Endothelial cell of umbilical vein (primary cell): Measurements from ENCODE around the gene MADCAM1. TPM values are rescaled to one million over a fixed set of nuclear protein-coding genes. Genes with fewer than 3 reads are reported as not detected.

ENCODE experiments used
- BruUV-seq: library from RNA; stranded (reverse); fragments of 400-500 nt; replicated peaks from 2 replicates; lab custom pipeline; 2021; lab: Mats Ljungman, UMichigan
- CTCF ChIA-PET: fragments of 300-600, 350-600 bp; sonication (Branson Sonifier 250); formaldehyde crosslinking; loops from one replicate; lab custom pipeline; 2021; ENCODE audit warnings: antibody characterized with exemption, inconsistent platforms; lab: Charles Lee
- POLR2A ChIA-PET: fragments of 300-600, 350-600 bp; sonication (Branson Sonifier 250); formaldehyde crosslinking; loops from one replicate; lab custom pipeline; 2021; ENCODE audit warnings: antibody characterized with exemption, inconsistent platforms; lab: Charles Lee
- DNase-seq: peaks from one replicate; pipeline ENCODE4 v3.0.0-alpha.2; 2011; ENCODE audit warnings: low read depth, low spot score
- FAIRE-seq: peaks from 2 replicates; lab custom pipeline; 2011; peaks lifted over from hg19 to GRCh38; lab: Jason Lieb, UNC
- H2AFZ ChIP-seq: 2 replicates; pipeline ENCODE4 v1.6.0; 2012; ENCODE audit warnings: low read depth, low read length, control low read depth, inconsistent platforms
- H3K27ac ChIP-seq: 2 replicates; pipeline ENCODE4 v1.5.1; 2011; ENCODE audit warnings: low read depth, mild to moderate bottlenecking, control low read depth, low read length, moderate library complexity; ENCODE audit not compliant: insufficient read depth
- H3K27me3 ChIP-seq, 2 experiments: 2 replicates each; pipeline versions ENCODE4 v1.6.0 to v1.6.1; 2011; ENCODE audit warnings: low read length in 2 of 2, mixed read lengths in 1 of 2; ENCODE audit not compliant: control insufficient read depth in 2 of 2, insufficient read depth in 2 of 2
- H3K36me3 ChIP-seq, 2 experiments: 2 replicates in 1 of 2; 3 replicates in 1 of 2; pipeline ENCODE4 v1.5.1; 2011; ENCODE audit warnings: low read length in 2 of 2, mild to moderate bottlenecking in 1 of 2, moderate library complexity in 1 of 2; ENCODE audit not compliant: control insufficient read depth in 2 of 2, insufficient read depth in 2 of 2; ENCODE audit errors: extremely low read depth in 1 of 2
- H3K4me1 ChIP-seq: 3 replicates; pipeline ENCODE4 v1.5.1; 2011; ENCODE audit warnings: mild to moderate bottlenecking, low read length; ENCODE audit not compliant: control insufficient read depth, insufficient read depth; ENCODE audit errors: extremely low read depth
- H3K4me2 ChIP-seq: 2 replicates; pipeline ENCODE4 v1.6.1; 2011; ENCODE audit warnings: low read length, control low read depth, mixed read lengths; ENCODE audit not compliant: insufficient read depth
- H3K4me3 ChIP-seq, 3 experiments: fragments of 200-600 bp in 1 of 3; sonication (generic), shearing (Covaris generic) in 1 of 3; replicated peaks in 1 of 3; 2 replicates each; pipeline ENCODE4 v1.5.1; 2011 to 2016; ENCODE audit warnings: control low read depth in 3 of 3, low read length in 3 of 3, mild to moderate bottlenecking in 2 of 3, inconsistent platforms in 1 of 3, low read depth in 1 of 3, moderate library complexity in 1 of 3; ENCODE audit not compliant: insufficient read depth in 1 of 3
- H3K79me2 ChIP-seq: 2 replicates; pipeline ENCODE4 v1.6.0; 2012; ENCODE audit warnings: low read length, inconsistent platforms; ENCODE audit not compliant: control insufficient read depth, insufficient read depth
- H3K9ac ChIP-seq: replicated peaks from 2 replicates; pipeline ENCODE3; 2011; ENCODE audit warnings: low read length, control low read depth; ENCODE audit not compliant: insufficient read depth; ENCODE audit errors: extremely low read depth
- H3K9me1 ChIP-seq: replicated peaks from 3 replicates; pipeline ENCODE4 v1.6.0; 2011; ENCODE audit warnings: mild to moderate bottlenecking, low read length; ENCODE audit not compliant: control insufficient read depth, insufficient read depth; ENCODE audit errors: extremely low read depth
- H3K9me3 ChIP-seq: replicated peaks from 2 replicates; pipeline ENCODE4 v1.5.1; 2012; ENCODE audit warnings: low read length, inconsistent platforms; ENCODE audit not compliant: control insufficient read depth, insufficient read depth
- H4K20me1 ChIP-seq: replicated peaks from 2 replicates; pipeline ENCODE3; 2011; ENCODE audit warnings: mild to moderate bottlenecking, low read length; ENCODE audit not compliant: control insufficient read depth, insufficient read depth; ENCODE audit errors: extremely low read depth
- EZH2 ChIP-seq: IDR thresholded peaks from 2 replicates; pipeline ENCODE4 v1.6.1; 2012; ENCODE audit warnings: borderline replicate concordance, low read depth, mild to moderate bottlenecking, moderate library complexity, low read length, inconsistent platforms; ENCODE audit not compliant: severe bottlenecking
- FOS ChIP-seq: IDR thresholded peaks from 2 replicates; pipeline ENCODE4 v1.6.1; 2011; ENCODE audit warnings: mild to moderate bottlenecking, low read length, moderate library complexity, borderline replicate concordance; ENCODE audit not compliant: insufficient read depth
- GATA2 ChIP-seq: IDR thresholded peaks from 2 replicates; pipeline ENCODE4 v1.7.0; 2011; ENCODE audit warnings: low read depth, mild to moderate bottlenecking, moderate library complexity, mixed read lengths, low read length; ENCODE audit not compliant: insufficient read length, insufficient read depth
- JUN ChIP-seq: IDR thresholded peaks from 2 replicates; pipeline ENCODE4 v1.6.1; 2011; ENCODE audit warnings: borderline replicate concordance, low read depth; ENCODE audit not compliant: insufficient read length, insufficient read depth
- MYC ChIP-seq: IDR thresholded peaks from one replicate; pipeline ENCODE4 v1.6.1; 2011; ENCODE audit warnings: mild to moderate bottlenecking, low read depth, low read length
- POLR2A ChIP-seq: IDR thresholded peaks from 2 replicates; pipeline ENCODE4 v1.6.1; 2012; ENCODE audit warnings: low read depth, mild to moderate bottlenecking, control low read depth, low read length
- POLR2AphosphoS5 ChIP-seq: IDR thresholded peaks from 2 replicates; pipeline ENCODE4 v1.6.1; 2012; ENCODE audit warnings: low read depth, mild to moderate bottlenecking, control low read depth, low read length, moderate library complexity; ENCODE audit not compliant: insufficient read depth
- dilution Hi-C: fragments of 300-500 bp; cut with MboI; formaldehyde crosslinking; loops from one replicate; pipeline ENCODE4 v1.15.0; 2019; ENCODE audit warnings: low sequenced_read_pairs; ENCODE audit not compliant: extremely low pct_ligation_motif_present
- intact Hi-C: fragments of 100-400 bp; cut with micrococcal nuclease; formaldehyde crosslinking; loops from one replicate; pipeline ENCODE4 v1.10.0; 2022
- polyA plus RNA-seq, 4 experiments: library from polyadenylated mRNA; depleted of rRNA in 3 of 4; stranded (reverse) in 3 of 4; unstranded in 1 of 4; fragments of >200 nt; gene quantifications; 2 replicates each; pipeline versions ENCODE4 v1.2.1 to v1.2.3, GENCODE V29; 2011 to 2012; ENCODE audit warnings: missing spikeins in 1 of 4
- total RNA-seq: library from RNA; stranded (reverse); gene quantifications from 2 replicates; pipeline ENCODE4 v1.2.3, GENCODE V29; 2021
- TF ChIP-seq, protein P1 (sequence below): IDR thresholded peaks from 2 replicates; pipeline ENCODE4 v1.6.1; 2011; ENCODE audit not compliant: insufficient read depth, insufficient read length
- TF ChIP-seq, protein P2 (sequence below), 2 donors: IDR thresholded peaks; 1 replicate in 1 of 2; 2 replicates in 1 of 2; pipeline ENCODE4 v1.5.1; 2011; ENCODE audit warnings: low read length in 2 of 2, mild to moderate bottlenecking in 2 of 2, moderate library complexity in 2 of 2, control low read depth in 1 of 2, inconsistent platforms in 1 of 2, low read depth in 1 of 2; ENCODE audit not compliant: insufficient read depth in 1 of 2; ENCODE audit errors: extremely low read depth in 1 of 2

Gene MADCAM1
- total and polyA plus RNA-seq, 2 donors (not counting 3 experiments of a cell fraction or from before 2014, with no cell fraction given) = 0.07 to 0.31 TPM

DNA sequence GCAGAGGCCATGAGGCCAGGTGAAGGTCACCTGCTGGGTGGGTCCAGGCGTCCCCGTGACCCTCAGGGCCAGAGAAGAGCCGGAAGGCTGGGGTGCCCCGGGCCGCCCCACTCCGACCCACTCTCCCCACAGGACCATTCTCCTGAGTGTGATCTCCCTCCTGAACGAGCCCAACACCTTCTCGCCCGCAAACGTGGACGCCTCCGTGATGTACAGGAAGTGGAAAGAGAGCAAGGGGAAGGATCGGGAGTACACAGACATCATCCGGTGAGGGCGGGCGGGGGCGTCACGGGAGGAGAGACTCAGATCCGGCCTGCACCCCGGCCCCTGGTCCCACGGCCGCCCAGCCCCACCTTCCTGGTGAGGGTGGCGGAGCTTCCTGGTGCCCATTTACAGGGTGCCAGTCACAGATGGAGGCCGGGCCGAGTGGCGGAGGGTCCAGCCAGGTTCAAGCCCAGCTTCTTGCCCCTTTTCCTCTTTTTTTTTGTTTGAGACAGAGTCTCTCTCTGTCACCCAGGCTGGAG lies 40.7 kb downstream of the MADCAM1 start:
- no peak overlapping the region for H3K4me3 ChIP-seq
- no peak for FAIRE-seq

More for the DNA sequence above, 40.7 kb downstream of the MADCAM1 start:
- Histone ChIP-seq H3K4me2 (no peak overlapping the region), H3K36me3 (peaks cover 5 to 42% of the 10 kb centered on the region in 2 experiments), H3K79me2 (peaks cover 43% of the 10 kb centered on the region), H3K27ac (no peak overlapping the region), H3K4me1 (peaks cover 13% of the 10 kb centered on the region), H4K20me1 (no peaks in the 10 kb centered on the region), H3K9me1 (no peaks in the 10 kb centered on the region), H3K9ac (no peak overlapping the region), H3K9me3 (no peaks in the 10 kb centered on the region), H3K27me3 (no peaks in the 10 kb centered on the region), H2AFZ (no peak overlapping the region)
- no TSS peak for BruUV-seq
- ChIA-PET POLR2A (no interaction called here), CTCF (no interaction called here)
- intact Hi-C loops = no loop called here
- dilution Hi-C loops = no loop called here
- no peak for DNase-seq
- TF ChIP-seq MYC (no peak), EZH2 (no peak), POLR2A (no peak), POLR2AphosphoS5 (no peak), FOS (no peak), GATA2 (no peak), JUN (no peak)
- TF ChIP-seq, protein P1, sequence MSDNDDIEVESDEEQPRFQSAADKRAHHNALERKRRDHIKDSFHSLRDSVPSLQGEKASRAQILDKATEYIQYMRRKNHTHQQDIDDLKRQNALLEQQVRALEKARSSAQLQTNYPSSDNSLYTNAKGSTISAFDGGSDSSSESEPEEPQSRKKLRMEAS = no peak
- TF ChIP-seq, protein P2, sequence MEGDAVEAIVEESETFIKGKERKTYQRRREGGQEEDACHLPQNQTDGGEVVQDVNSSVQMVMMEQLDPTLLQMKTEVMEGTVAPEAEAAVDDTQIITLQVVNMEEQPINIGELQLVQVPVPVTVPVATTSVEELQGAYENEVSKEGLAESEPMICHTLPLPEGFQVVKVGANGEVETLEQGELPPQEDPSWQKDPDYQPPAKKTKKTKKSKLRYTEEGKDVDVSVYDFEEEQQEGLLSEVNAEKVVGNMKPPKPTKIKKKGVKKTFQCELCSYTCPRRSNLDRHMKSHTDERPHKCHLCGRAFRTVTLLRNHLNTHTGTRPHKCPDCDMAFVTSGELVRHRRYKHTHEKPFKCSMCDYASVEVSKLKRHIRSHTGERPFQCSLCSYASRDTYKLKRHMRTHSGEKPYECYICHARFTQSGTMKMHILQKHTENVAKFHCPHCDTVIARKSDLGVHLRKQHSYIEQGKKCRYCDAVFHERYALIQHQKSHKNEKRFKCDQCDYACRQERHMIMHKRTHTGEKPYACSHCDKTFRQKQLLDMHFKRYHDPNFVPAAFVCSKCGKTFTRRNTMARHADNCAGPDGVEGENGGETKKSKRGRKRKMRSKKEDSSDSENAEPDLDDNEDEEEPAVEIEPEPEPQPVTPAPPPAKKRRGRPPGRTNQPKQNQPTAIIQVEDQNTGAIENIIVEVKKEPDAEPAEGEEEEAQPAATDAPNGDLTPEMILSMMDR (IDR thresholded peaks at IDR 0.05; ENCODE audit: extremely low read depth in 1 of 2, insufficient read depth in 1 of 2, low read depth in 1 of 2, low read length in 2 of 2) = no peak
